Neuronal stem cell (in vitro differentiated cells): ENCODE results near the gene PRPH.

Source experiments
- DNase-seq: peaks from one replicate; pipeline ENCODE4 v3.0.0-alpha.2; 2013; ENCODE audit warnings: low spot score
- H2AFZ ChIP-seq: one replicate; pipeline ENCODE4 v1.6.1; 2013; ENCODE audit warnings: mild to moderate bottlenecking, low read length, inconsistent platforms
- H2AK5ac ChIP-seq: 2 replicates; pipeline ENCODE4 v1.6.1; 2013; ENCODE audit warnings: low read depth, mild to moderate bottlenecking, inconsistent platforms, low read length, moderate library complexity, mixed read lengths
- H2BK120ac ChIP-seq: 2 replicates; pipeline ENCODE4 v1.6.1; 2013; ENCODE audit warnings: low read depth, mild to moderate bottlenecking, inconsistent platforms, low read length, moderate library complexity, mixed read lengths
- H2BK12ac ChIP-seq: one replicate; pipeline ENCODE4 v1.6.1; 2013; ENCODE audit warnings: low read length, inconsistent platforms
- H2BK15ac ChIP-seq: 2 replicates; pipeline ENCODE4 v1.6.1; 2013; ENCODE audit warnings: mild to moderate bottlenecking, low read length, inconsistent platforms, mixed read lengths
- H2BK5ac ChIP-seq: one replicate; pipeline ENCODE4 v1.6.1; 2013; ENCODE audit warnings: inconsistent platforms, mild to moderate bottlenecking, low read length, moderate library complexity
- H3K14ac ChIP-seq: one replicate; pipeline ENCODE4 v1.6.1; 2013; ENCODE audit warnings: low read length, inconsistent platforms
- H3K18ac ChIP-seq: 2 replicates; pipeline ENCODE4 v1.6.1; 2013; ENCODE audit warnings: low read length, inconsistent platforms
- H3K23ac ChIP-seq: 2 replicates; pipeline ENCODE4 v1.6.1; 2013; ENCODE audit warnings: low read depth, mild to moderate bottlenecking, mixed read lengths, low read length, inconsistent platforms; ENCODE audit not compliant: poor library complexity
- H3K27ac ChIP-seq: replicated peaks from 3 replicates; pipeline ENCODE4 v1.5.1; 2013; ENCODE audit warnings: low read length, inconsistent platforms
- H3K27me3 ChIP-seq, 3 experiments: 2 replicates each; pipeline ENCODE4 v1.6.1; 2013; ENCODE audit warnings: low read length in 3 of 3, mild to moderate bottlenecking in 2 of 3, inconsistent platforms in 1 of 3, low read depth in 1 of 3, mixed read lengths in 1 of 3, moderate library complexity in 1 of 3; ENCODE audit not compliant: control insufficient read depth in 3 of 3, insufficient read depth in 3 of 3
- H3K36me3 ChIP-seq, 2 donors: replicated peaks in 1 of 2; 2 replicates each; pipeline ENCODE4 v1.6.1; 2013; ENCODE audit warnings: low read length in 2 of 2; ENCODE audit not compliant: control insufficient read depth in 2 of 2, insufficient read depth in 2 of 2
- H3K4ac ChIP-seq: 2 replicates; pipeline ENCODE4 v1.6.1; 2013; ENCODE audit warnings: inconsistent platforms, mild to moderate bottlenecking, low read length, moderate library complexity
- H3K4me1 ChIP-seq, 2 donors: 1 replicate in 1 of 2; 2 replicates in 1 of 2; pipeline ENCODE4 v1.6.1; 2013; ENCODE audit warnings: low read length in 2 of 2, low read depth in 1 of 2; ENCODE audit not compliant: control insufficient read depth in 2 of 2, insufficient read depth in 1 of 2
- H3K4me2 ChIP-seq: one replicate; pipeline ENCODE4 v1.6.1; 2013; ENCODE audit warnings: mild to moderate bottlenecking, low read length, inconsistent platforms; ENCODE audit not compliant: insufficient read depth, poor library complexity, severe bottlenecking
- H3K4me3 ChIP-seq, 2 donors: 2 replicates each; pipeline ENCODE4 v1.5.1; 2013; ENCODE audit warnings: low read length in 2 of 2, mild to moderate bottlenecking in 2 of 2, inconsistent platforms in 1 of 2, moderate library complexity in 1 of 2
- H3K79me1 ChIP-seq: one replicate; pipeline ENCODE4 v1.6.1; 2013; ENCODE audit warnings: low read depth, mild to moderate bottlenecking, inconsistent platforms, low read length, moderate library complexity
- H3K9ac ChIP-seq: one replicate; pipeline ENCODE4 v1.6.1; 2013; ENCODE audit warnings: mild to moderate bottlenecking, low read depth, low read length, inconsistent platforms; ENCODE audit not compliant: poor library complexity
- H3K9me3 ChIP-seq, 2 donors: replicated peaks in 1 of 2; 2 replicates each; pipeline versions ENCODE3 to v1.6.1; 2013; ENCODE audit warnings: low read length in 2 of 2, mild to moderate bottlenecking in 2 of 2, inconsistent platforms in 1 of 2, low read depth in 1 of 2, mixed read lengths in 1 of 2, moderate library complexity in 1 of 2; ENCODE audit not compliant: control insufficient read depth in 2 of 2, insufficient read depth in 1 of 2
- H4K8ac ChIP-seq: one replicate; pipeline ENCODE4 v1.6.1; 2013; ENCODE audit warnings: low read depth, mild to moderate bottlenecking, inconsistent platforms, low read length, moderate library complexity
- H4K91ac ChIP-seq: one replicate; pipeline ENCODE4 v1.6.1; 2013; ENCODE audit warnings: low read length, low read depth, mild to moderate bottlenecking, inconsistent platforms; ENCODE audit not compliant: poor library complexity
- WGBS, 2 donors: extraction: QIAGEN DNeasy Blood & Tissue Kit; methylation state at CpG; one replicate each; pipeline ENCODE4 v1.1.7; 2013; ENCODE audit warnings: missing lambda C conversion rate in 2 of 2, mixed read lengths in 1 of 2; ENCODE audit not compliant: insufficient read length in 2 of 2, insufficient replicate concordance in 1 of 2; ENCODE audit errors: extremely low coverage in 2 of 2; 5-methylcytosine and 5-hydroxymethylcytosine counted together

PRPH gene

DNA sequence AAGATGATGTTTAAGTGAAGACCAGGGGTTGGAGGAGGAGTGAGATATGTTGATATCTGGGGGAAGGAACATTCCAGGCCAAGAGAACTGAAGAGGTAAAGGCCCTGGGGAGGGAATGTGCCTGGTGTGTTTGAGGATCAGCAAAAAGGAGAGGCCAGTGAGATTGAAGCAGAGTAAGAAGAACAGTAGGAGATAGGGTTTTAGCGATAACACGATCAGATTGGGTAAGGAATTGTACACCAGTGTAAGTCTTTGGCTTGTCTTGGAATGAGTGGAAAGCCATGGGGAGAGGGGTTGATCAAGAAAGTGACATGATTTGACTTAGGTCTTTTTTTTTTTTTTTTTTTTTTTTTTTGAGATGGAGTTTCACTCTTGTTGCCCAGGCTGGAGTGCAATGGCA lies 32.9 kb downstream of the PRPH start:
- no peak overlapping the region for H4K91ac ChIP-seq
- peaks cover 42 to 71% of the 10 kb centered on the region in 2 donors for H3K36me3 ChIP-seq
- H3K27me3 ChIP-seq: peaks cover 0 to 4% (median 0%) of the 10 kb centered on the region in 3 experiments
- H3K18ac ChIP-seq: no peak overlapping the region
- H2BK12ac ChIP-seq: no peak overlapping the region
- no peak overlapping the region for H2BK5ac ChIP-seq
- H2AK5ac ChIP-seq: no peak overlapping the region
- H2BK120ac ChIP-seq: no peak overlapping the region
- H3K14ac ChIP-seq: no peak overlapping the region
- WGBS, 2 donors: no CpG with 5 or more reads among the region's 2 CpGs
- H4K8ac ChIP-seq: no peak overlapping the region
- no peaks in the 10 kb centered on the region for H3K9me3 ChIP-seq
- H3K9ac ChIP-seq: no peak overlapping the region
- no peak for DNase-seq
- no peak overlapping the region for H2AFZ ChIP-seq
- H3K79me1 ChIP-seq: peaks cover 11% of the 10 kb centered on the region
- no peak overlapping the region for H3K27ac ChIP-seq
- peaks cover 6% of the 10 kb centered on the region in 2 donors for H3K4me1 ChIP-seq
- H3K4me3 ChIP-seq: no peak overlapping the region
- no peak overlapping the region for H2BK15ac ChIP-seq
- H3K4ac ChIP-seq: no peak overlapping the region
- H3K4me2 ChIP-seq: no peak overlapping the region
- H3K23ac ChIP-seq: no peak overlapping the region

DNA sequence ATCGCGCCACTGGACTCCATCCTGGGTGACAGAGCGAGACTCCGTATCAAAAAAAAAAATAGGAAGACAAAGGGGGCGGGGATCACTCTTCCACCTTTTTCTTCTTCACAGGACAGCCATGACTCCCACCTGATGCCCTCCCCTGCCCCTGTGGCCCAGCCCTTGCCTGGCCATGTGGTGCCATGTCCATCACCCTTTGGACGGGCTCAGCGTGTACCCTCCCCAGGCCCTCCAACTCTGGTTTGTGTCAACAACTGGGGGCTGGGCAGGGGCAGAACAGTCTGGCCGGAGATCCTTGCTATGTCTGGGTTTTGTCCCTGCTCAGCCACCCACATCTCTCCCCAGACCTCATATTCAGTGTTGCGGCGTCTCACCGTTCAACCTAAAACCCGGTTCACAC lies 33.9 kb downstream of the PRPH start:
- no peak overlapping the region for H3K14ac ChIP-seq
- DNase-seq: no peak
- peaks cover 42 to 68% of the 10 kb centered on the region in 2 donors for H3K36me3 ChIP-seq
- no peak overlapping the region for H2AFZ ChIP-seq
- no peak overlapping the region for H3K18ac ChIP-seq
- H3K27me3 ChIP-seq: peaks cover 0 to 12% (median 0%) of the 10 kb centered on the region in 3 experiments
- H2BK15ac ChIP-seq: no peak overlapping the region
- no peak overlapping the region for H2AK5ac ChIP-seq
- H2BK12ac ChIP-seq: no peak overlapping the region
- H4K8ac ChIP-seq: no peak overlapping the region
- no peak overlapping the region for H3K4me2 ChIP-seq
- H3K79me1 ChIP-seq: peaks cover 5% of the 10 kb centered on the region
- H3K27ac ChIP-seq: no peak overlapping the region
- no peak overlapping the region for H3K4ac ChIP-seq
- no peak overlapping the region for H2BK120ac ChIP-seq
- no peak overlapping the region for H4K91ac ChIP-seq
- no peaks in the 10 kb centered on the region for H3K9me3 ChIP-seq
- no peak overlapping the region for H3K9ac ChIP-seq
- WGBS, 2 donors: no CpG with 5 or more reads among the region's 12 CpGs
- no peak overlapping the region for H3K23ac ChIP-seq
- no peak overlapping the region for H2BK5ac ChIP-seq
- H3K4me1 ChIP-seq: peaks cover 2% of the 10 kb centered on the region in 2 donors
- H3K4me3 ChIP-seq: no peak overlapping the region

DNA sequence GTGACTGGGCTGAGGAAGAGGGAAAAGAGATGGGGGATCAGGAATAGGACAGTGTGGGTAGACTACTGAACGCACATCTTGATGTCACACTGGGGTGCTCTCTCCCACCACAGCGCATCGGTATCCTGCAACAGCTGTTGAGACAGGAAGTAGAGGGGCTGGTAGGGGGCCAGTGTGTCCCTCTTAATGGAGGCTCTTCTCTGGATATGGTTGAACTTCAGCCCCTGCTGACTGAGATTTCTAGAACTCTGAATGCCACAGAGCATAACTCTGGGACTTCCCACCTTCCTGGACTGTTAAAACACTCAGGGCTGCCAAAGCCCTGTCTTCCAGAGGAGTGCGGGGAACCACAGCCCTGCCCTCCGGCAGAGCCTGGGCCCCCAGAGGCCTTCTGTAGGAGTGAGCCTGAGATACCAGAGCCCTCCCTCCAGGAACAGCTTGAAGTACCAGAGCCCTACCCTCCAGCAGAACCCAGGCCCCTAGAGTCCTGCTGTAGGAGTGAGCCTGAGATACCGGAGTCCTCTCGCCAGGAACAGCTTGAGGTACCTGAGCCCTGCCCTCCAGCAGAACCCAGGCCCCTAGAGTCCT lies 35.2 kb downstream of the PRPH start:
- DNase-seq: no peak
- Histone ChIP-seq H3K23ac (no peak overlapping the region), H3K79me1 (peaks cover 4% of the 10 kb centered on the region), H2BK15ac (no peak overlapping the region), H4K8ac (no peak overlapping the region), H2AK5ac (no peak overlapping the region), H3K14ac (no peak overlapping the region), H2AFZ (no peak overlapping the region), H3K27ac (no peak overlapping the region), H3K27me3 (peaks cover 2 to 23% (median 6%) of the 10 kb centered on the region in 3 experiments), H2BK120ac (no peak overlapping the region), H2BK12ac (no peak overlapping the region), H3K9ac (peak overlapping the region; percentile 16), H3K9me3 (peaks cover 0 to 2% of the 10 kb centered on the region in 2 donors), H3K18ac (no peak overlapping the region), H2BK5ac (no peak overlapping the region), H3K36me3 (peaks cover 42 to 58% of the 10 kb centered on the region in 2 donors), H3K4me1 (no peaks in the 10 kb centered on the region), H4K91ac (no peak overlapping the region), H3K4ac (no peak overlapping the region), H3K4me3 (no peak overlapping the region), H3K4me2 (no peak overlapping the region)
- WGBS, 2 donors: no CpG with 5 or more reads among the region's 7 CpGs

DNA sequence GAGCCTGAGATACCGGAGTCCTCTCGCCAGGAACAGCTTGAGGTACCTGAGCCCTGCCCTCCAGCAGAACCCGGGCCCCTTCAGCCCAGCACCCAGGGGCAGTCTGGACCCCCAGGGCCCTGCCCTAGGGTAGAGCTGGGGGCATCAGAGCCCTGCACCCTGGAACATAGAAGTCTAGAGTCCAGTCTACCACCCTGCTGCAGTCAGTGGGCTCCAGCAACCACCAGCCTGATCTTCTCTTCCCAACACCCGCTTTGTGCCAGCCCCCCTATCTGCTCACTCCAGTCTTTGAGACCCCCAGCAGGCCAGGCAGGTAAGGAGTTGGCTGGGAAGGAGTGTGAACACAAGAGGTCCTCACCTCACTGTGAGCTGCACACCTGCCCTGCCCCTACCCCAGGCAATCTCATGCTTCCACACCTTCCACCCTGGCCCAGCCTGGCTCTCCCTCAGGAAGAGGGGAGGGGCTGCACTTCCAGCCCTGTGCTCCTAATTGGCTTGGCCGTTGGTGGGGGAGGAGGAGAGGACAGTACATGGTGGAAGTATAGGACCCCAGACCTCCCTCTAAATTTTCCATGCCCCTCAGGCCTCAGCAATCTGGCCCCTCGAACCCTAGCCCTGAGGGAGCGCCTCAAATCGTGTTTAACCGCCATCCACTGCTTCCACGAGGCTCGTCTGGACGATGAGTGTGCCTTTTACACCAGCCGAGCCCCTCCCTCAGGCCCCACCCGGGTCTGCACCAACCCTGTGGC lies 35.9 kb downstream of the PRPH start:
- Histone ChIP-seq H3K18ac (peak overlapping the region; percentile 3), H3K14ac (no peak overlapping the region), H3K27ac (no peak overlapping the region), H3K9me3 (peaks cover 0 to 4% of the 10 kb centered on the region in 2 donors), H2BK5ac (no peak overlapping the region), H3K27me3 (peaks cover 9 to 30% (median 13%) of the 10 kb centered on the region in 3 experiments), H2AK5ac (no peak overlapping the region), H3K4ac (no peak overlapping the region), H4K91ac (no peak overlapping the region), H3K9ac (no peak overlapping the region), H3K79me1 (peaks cover 1% of the 10 kb centered on the region), H2AFZ (no peak overlapping the region), H3K36me3 (peaks cover 38 to 51% of the 10 kb centered on the region in 2 donors), H4K8ac (no peak overlapping the region), H3K23ac (peak overlapping the region; percentile 34), H2BK15ac (no peak overlapping the region), H3K4me1 (no peaks in the 10 kb centered on the region), H2BK120ac (no peak overlapping the region), H3K4me3 (peak overlapping the region in 1 of 2 donors; percentile 62), H3K4me2 (no peak overlapping the region), H2BK12ac (no peak overlapping the region)
- no CpG with 5 or more reads among the region's 14 CpGs for WGBS, 2 donors
- DNase-seq: no peak
